Measurements from ENCODE around the gene RPL9.

DNA sequence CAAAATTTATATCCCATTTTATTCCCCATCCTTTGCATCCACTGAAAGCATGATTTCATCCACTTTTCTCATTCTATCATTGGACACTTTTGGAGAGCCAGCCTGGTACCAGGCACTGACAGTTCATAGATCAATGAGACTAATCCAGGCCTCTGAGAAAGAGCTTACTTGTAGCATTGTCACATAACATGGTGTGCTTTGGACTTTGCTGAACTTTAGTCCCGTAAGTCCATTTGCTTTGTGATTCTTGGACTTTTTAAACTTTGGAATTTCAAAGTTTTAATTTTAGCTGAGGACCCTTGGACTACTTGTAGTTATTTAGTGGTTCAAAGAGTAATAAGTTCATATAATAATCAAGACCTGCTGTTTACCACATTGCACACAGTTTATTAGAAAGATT, 11.7 kb upstream of the RPL9 start:
- TF ChIP-seq, protein P1, sequence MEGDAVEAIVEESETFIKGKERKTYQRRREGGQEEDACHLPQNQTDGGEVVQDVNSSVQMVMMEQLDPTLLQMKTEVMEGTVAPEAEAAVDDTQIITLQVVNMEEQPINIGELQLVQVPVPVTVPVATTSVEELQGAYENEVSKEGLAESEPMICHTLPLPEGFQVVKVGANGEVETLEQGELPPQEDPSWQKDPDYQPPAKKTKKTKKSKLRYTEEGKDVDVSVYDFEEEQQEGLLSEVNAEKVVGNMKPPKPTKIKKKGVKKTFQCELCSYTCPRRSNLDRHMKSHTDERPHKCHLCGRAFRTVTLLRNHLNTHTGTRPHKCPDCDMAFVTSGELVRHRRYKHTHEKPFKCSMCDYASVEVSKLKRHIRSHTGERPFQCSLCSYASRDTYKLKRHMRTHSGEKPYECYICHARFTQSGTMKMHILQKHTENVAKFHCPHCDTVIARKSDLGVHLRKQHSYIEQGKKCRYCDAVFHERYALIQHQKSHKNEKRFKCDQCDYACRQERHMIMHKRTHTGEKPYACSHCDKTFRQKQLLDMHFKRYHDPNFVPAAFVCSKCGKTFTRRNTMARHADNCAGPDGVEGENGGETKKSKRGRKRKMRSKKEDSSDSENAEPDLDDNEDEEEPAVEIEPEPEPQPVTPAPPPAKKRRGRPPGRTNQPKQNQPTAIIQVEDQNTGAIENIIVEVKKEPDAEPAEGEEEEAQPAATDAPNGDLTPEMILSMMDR (IDR thresholded peaks at IDR 0.05), result no peak
- TF ChIP-seq POLR2A (IDR thresholded peaks at IDR 0.05) (no peak), POLR2AphosphoS5 (IDR thresholded peaks at IDR 0.05) (no peak)

Data from gastroesophageal sphincter (tissue), 3 donors.